ENCODE measurements around the gene GPR132.
"Not testable (repeated sequence)": the region's sequence is repeated elsewhere in the genome, so short reads cannot be mapped to it uniquely, and the experiment has no call there.

GPR132 gene

DNA sequence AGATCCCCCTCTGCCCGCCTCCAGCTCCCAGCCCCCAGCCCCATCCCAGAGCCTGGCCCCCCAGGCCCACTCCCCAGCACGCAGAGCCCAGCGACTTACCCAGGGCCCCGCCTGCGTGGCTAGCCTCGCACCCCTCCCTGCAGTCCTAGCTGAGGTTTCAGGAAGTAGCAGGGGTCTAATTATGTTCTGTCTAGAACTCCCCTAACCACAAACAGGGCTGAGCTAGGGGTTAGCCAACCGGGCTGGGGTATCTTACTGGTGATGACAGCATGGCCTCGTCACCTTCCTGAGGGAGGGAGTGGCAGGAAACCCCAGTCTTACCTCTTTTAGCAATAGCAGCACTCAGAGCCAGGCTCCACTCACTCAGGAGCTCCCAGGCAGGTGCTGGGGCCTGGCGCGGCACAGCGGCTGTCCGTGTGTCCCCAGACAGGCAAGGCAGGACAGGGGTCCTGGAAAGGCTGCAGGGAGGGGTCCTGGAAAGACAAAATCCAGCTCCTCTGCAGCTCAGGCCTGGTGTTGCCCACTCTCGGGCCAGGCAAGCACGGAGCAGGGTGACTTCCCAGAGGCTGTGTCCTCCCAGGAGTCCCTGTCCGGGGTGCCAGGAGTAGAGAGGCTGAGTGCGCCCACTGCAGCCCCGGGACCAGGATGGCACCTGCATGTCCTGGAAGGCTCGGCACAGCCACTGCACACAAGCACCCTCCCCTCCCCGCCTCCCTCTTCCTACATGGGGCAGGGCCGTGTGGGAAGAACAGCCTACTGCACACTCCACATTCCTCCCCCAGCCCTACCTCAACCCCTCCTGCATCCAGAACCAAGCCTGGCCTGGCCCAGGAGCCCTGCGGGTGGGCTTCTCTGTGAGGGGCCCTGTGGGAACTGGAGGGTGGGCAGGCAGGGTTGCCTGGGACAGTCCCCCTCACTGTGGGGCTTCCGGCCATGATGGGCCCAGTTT is at the start of gene GPR132:
Gene GPR132, minus strand, starts transcription at position 151 of the 949 bp plus-strand sequence. CDS start 10,010 bp downstream, outside the sequence.
- DNase-seq (ENCODE audit: low spot score): no peak

- DNase-seq (ENCODE audit: low spot score): not testable (repeated sequence)
These were observed 44.0 kb upstream of the GPR132 start for GRCh38 chr14:105109243-105109642.

DNA sequence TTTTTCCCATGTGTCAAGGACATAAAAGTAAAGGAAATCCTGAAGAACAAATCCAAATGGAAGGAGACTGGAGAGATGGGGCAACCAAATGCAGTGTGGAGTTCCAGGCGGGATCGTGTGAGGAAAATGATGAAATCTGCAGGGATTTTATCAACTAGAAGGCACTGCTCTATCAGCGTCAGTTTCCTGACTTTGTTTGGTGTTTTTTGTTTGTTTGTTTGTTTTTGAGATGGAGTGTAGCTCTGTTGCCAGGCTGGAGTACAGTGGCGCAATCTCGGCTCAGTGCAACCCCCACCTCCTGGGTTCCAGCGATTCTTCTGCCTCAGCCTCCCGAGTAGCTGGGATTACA is 43.3 kb upstream of the GPR132 start:
- DNase-seq (ENCODE audit: low spot score): no peak

DNA sequence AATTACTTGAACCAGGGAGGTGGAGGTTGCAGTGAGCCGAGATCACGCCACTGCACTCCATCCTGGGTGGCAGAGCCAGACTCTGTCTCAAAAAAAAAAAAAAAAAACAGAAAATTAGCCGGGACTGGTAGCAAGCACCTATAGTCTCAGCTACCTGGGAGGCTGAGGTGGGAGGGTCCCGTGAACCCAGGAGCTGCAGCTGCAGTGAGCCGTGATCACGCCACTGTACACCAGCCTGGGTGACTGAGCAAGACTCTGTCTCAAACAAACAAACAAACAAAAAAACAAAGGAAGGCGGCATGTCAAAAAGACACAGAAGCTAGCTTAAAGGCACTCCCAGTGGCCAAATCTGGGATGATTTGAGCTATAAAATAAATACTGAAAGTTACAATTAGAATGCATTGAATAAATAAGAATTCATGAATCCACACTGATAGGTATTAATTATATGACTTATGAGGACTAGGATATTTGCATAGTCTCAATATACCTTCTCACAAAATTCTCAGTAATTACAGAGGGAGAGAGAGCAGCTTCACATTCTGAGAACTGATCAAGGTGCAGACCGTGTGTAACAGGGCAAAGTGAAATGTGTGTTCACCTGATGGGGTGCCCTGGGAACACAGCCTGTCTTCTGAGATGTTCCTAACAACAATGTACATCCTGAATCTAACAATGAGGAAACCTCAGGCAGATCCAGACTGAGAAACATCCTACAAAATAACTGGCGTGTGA is 42.7 kb upstream of the GPR132 start:
- DNase-seq (ENCODE audit: low spot score): no peak

GRCh38 chr14:105107351-105107750 is 42.1 kb upstream of the GPR132 start:
- DNase-seq (ENCODE audit: low spot score): no peak

- DNase-seq (ENCODE audit: low spot score): no peak
These were observed 39.9 kb upstream of the GPR132 start for GRCh38 chr14:105105158-105105557.

GRCh38 chr14:105102893-105103292 is 37.7 kb upstream of the GPR132 start:
- DNase-seq (ENCODE audit: low spot score): no peak

DNA sequence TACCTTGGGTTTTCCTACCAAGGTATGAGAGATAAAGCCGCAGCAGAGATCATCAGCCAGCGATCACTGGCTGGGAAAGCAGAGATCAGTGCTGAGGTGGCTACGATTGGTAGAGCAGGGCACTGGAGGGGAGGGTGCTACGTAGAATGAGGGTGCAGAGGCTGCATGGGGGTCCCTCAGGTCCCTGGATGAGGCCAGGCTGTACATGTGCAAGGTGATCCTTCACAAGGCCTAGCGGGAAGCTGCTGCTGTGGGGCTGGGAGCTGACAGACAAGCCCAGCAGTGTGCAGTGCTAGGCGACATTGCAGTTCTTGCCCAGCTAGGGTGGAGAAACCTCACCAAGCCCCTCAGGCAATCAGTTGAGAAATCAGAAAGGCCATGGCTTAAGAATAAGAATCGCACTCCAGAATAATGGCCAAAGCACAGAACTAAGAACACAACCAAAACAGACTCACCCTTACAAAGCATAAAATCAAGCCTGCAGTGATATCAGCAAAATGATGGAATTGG is 37.2 kb upstream of the GPR132 start:
- no peak for DNase-seq (ENCODE audit: low spot score)

DNA sequence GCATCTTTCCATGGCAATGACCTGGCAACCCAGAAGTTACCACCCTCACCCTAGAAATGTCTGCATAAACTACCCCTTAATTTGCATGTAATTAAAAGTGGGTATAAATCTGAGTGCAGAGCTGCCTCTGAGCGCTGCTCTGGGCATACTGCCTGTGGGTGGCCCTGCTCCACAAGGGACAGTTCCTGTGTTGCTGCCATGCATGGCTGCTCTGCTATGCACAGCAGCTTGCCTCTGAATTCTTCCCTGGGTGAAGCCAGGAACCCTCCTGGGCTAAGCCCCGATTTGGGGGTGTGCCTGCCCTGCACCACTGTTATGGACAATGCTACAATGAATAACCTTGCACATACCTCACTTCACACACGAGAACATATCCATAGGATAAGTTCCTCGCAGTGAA is 35.7 kb upstream of the GPR132 start:
- DNase-seq (ENCODE audit: low spot score): no peak

- DNase-seq (ENCODE audit: low spot score): no peak
These were observed 34.5 kb upstream of the GPR132 start for GRCh38 chr14:105099778-105100177.

DNA sequence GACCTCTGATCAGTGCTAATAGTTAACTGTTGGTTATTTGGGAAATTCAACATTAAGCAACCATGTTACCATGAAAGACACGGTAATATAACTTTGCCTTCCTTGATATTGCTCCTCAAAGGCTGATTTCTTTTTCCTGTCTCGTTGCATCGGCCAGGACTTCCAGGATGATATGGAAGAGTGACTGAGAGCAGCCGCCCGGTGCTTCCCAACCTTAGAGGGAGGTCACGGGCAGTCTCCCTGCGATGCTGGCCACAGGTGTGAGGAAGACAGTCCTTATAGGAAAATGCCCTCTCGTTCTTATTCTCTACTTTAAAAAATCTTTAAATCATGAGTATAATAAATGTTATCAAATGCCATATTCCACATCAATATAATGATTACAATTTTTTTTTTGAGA is 33.1 kb upstream of the GPR132 start:
- DNase-seq (ENCODE audit: low spot score): no peak

DNA sequence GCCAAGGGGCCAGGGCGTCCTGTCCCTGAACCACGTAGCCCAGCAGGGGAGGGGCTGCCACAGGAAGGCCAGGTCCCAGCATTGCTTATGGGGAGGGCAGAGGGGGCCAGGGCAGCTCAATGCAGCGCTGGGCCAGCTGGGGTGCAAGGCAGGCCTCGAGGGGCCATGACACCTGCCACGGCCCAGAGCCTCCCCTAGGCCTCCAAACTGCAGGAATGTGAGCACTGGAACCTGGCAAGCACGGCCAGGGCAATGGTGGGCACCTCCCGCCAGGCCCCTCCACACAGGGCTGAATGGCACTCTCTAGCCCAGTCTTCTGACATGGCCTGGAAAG is 32.5 kb upstream of the GPR132 start:
- DNase-seq (ENCODE audit: low spot score): no peak

DNA sequence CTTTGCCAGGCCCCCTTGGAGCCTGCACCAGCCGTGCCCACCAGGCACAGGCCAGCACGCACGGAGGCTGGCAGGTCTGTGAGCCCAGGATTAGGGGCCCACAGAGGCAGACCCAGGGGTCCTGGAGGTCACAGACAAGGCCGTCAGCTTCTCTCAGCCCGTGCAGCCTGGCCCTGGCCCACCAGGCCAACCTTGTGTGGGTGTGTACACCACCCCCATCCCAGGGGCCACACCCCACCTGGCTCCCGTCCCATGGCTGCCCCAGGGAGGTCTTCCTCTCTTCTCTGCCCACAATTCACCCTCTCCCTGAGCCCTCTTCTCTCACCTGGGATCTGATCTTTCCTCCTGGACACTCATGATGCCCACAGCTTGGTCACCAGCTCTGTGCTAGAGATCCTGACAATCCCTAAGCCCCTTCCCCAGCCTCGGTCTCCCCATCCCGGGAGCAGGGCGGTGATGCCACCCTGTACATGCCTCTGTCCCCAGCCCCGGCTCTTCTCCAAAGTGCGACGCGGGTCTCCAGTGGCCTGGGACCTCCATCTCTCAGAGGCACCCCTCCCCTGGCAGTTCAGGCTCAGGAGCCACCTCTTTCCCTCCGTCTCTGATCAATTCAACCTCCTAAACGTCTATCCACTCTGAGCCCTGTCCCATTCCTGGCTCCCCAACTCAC is 31.1 kb upstream of the GPR132 start:
- DNase-seq (ENCODE audit: low spot score): no peak

DNA sequence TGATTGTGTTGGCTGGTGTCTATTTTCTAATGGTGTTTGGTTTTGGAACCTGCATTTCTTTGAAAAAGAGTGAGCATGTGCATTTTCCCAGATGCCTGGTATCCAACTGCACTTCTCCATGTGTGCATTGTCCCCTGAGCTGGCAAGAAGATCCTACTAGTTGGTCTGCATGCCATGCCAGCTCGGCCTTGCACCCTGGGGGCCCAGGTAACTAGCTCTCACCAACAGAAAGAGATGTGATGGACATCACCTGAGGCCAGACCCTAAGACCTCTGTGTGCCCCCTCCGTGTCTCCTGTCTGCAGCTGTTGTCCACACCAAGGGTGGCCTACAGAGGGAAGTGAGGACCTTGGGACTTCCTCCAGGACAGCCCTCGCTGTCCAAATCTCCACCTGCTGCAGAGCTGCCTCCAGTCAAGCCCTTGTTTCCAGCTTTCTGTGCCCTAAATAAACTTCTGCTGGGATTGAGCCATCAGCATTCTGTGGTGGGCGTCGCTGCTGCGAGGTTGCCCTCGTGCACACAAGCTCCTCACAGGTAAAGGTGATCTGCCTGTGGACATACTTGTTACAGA is 30.1 kb upstream of the GPR132 start:
- no peak for DNase-seq (ENCODE audit: low spot score)

GRCh38 chr14:105094193-105094907 is 29.1 kb upstream of the GPR132 start:
- no peak for DNase-seq (ENCODE audit: low spot score)

DNA sequence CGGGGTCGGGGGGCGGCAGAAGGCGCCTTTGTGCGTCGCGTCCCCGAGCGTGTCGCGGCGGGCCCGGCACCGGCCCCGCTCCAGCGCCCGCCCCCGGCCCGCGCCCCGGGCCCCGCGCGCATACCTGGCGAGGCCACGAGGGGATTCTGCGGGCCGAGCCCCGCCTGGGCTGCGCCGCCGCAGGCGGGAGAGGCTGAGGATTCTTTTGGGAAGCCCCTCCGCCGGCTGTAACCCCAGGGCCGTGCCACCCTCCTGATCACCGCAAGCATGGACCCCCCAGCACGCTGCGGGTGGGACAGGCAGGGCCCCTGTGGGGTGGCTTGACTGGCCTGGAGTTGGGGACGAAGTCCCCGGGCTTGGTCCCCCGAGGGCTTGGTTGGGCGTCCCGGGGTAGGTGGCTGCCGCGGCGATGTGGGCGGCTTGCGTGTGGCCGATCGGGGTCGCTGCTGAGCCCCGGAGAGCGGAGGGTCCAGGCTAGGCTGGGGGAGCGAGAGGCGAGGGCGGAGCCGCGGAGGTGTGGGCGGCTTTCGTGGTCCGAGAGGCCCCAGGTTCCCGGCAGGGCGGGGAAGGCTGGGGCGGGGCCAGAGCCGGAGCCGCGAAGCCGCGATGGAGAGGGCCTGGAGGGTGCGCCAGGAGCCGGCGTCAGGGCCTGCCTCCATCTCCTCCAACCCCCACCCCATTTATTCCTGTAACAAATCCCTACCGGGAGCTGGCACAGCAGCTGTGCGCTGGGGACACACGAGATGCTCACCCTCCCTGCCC is 28.4 kb upstream of the GPR132 start:
- DNase-seq (ENCODE audit: low spot score): peak; percentile 76

GRCh38 chr14:105093038-105093430 is 27.8 kb upstream of the GPR132 start:
- peak; percentile 37 for DNase-seq (ENCODE audit: low spot score)

DNA sequence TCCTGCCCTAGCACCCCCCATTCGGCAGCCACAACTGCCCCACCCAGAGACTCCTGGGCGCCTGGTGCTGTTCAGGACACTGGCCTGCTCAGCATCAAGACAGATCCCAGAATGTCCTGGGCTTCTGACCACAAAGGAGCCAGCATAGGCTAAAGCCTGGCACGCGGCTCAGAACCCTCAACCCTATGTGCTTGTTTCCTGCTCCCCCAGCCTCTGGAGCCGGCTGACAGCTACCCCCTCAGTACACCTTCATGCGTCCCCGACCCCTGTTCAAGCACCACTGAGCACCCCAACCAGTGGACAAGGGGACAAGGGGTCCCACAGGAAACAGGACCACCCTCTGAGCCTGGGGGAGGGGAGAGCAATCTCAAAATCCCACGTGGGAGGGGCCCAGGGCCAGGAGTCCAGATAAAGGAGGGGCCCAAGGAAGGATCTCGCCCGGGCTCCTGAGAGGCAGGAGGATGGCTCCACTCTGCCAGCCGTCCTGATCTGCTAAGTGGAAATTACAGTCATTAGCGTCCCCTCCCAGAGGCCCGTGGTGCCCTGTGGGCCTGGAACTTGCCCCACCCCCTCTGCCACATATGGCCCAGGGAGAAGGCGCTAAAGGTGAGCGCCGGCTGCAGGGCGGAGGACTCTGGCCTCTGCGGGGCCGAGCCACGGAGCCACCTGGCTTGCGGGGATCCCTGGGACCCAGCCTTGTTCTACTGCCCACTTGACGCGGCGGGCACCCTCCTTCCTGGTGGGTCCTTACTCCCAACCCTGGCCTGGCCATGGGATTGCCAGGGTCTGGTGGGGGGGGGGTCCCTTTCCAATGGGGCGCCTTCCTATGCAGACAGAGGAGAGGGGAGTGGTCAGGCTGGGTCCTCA is 27.2 kb upstream of the GPR132 start:
- no peak for DNase-seq (ENCODE audit: low spot score)

DNA sequence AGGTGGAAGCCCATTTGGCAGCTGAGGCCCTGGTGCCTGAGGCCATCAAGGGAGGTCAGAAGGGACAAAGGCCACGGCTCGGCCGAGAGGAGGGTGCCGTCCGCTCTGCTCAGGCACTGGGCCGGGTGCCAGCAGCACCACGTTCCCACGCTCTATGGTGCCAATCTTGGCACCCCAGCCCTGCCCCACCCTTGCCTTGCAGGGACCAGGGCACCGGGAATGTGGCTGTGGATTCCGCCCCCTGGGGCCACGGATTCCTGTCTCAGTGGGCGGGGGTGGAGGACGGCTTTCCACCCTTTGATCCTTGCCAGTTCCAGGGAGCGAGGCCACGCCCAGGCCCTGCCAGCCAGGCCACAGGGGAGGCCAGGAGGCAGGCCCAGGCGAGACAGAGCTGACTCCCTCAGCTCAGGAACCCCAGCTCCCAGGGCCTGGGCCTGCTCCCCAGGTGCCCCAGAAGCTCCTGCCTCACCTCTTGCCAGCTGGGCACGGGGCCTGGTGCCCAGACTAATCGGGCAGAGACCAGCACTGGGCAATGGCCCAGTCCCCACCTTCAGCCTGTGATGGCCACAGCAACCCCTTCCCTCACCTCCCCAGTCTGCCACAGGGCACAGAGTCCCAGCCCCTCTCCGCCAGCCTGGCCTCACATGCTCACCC is 26.4 kb upstream of the GPR132 start:
- peak; percentile 96 for DNase-seq (ENCODE audit: low spot score)

All from LoVo (cell line).